Ishikawa (cell line): Measurements from ENCODE around the gene DOLPP1.

ENCODE experiments used
- MAX ChIP-seq: IDR thresholded peaks from 2 replicates; pipeline ENCODE4 v1.6.1; 2012
- TAF1 ChIP-seq: IDR thresholded peaks from 2 replicates; pipeline ENCODE4 v1.6.1; 2012; ENCODE audit warnings: low read depth, mild to moderate bottlenecking

- no peak for TF ChIP-seq TAF1
- no peak for TF ChIP-seq MAX
These were observed 42.6 kb upstream of the DOLPP1 start for GRCh38 chr9:129038109-129038852.
